Right lung (tissue), 10 donors: Measurements from ENCODE around the gene GNGT1. TPM values are rescaled to one million over a fixed set of nuclear protein-coding genes. Genes with fewer than 3 reads are reported as not detected.
A peak's percentile ranks its signal among the peaks of the same experiment; 100 is the strongest.

Experiments used
- DNase-seq, 2 donors: peaks; one replicate each; pipeline ENCODE4 v3.0.0-alpha.2; 2013
- long read RNA-seq, 8 donors: transcript quantifications; one replicate each; lab custom pipeline, GENCODE V29; 2026
- polyA plus RNA-seq, 5 donors: library from polyadenylated mRNA; unstranded; fragments of 120-200 nt; gene quantifications; one replicate each; pipeline versions ENCODE4 v1.2.1 to v1.2.3, GENCODE V29; 2013; ENCODE audit warnings: inconsistent platforms in 1 of 5, low replicate concordance in 1 of 5; ENCODE audit not compliant: insufficient read length in 5 of 5, insufficient read depth in 1 of 5

Gene GNGT1
- under 1 TPM in 1 of 5 donors, not detected in 4; 0.08 TPM for polyA plus RNA-seq
- long read RNA-seq, donor 1: 0 reads
- long read RNA-seq, donor 2: 0 reads
- long read RNA-seq, donor 3: 0 reads
- long read RNA-seq, donor 4: 0 reads
- long read RNA-seq, donor 5: 0 reads
- long read RNA-seq, donor 6: 0 reads
- long read RNA-seq, donor 7: 0 reads
- long read RNA-seq, donor 8: 0 reads

- no peak for DNase-seq
Observed at GRCh38 chr7:93906267-93906666, at the start of gene GNGT1. GNGT1 (plus strand) TSS chr7:93906567; CDS start chr7:93906747, 180 bp downstream.

- DNase-seq: no peak
Observed at GRCh38 chr7:93858857-93859256, 47.5 kb upstream of the GNGT1 start.

- no peak for DNase-seq
Observed at GRCh38 chr7:93860261-93860660, 46.1 kb upstream of the GNGT1 start.

GRCh38 chr7:93861325-93861949, 44.9 kb upstream of the GNGT1 start:
- no peak for DNase-seq

- no peak for DNase-seq
Observed at GRCh38 chr7:93862651-93863050, 43.7 kb upstream of the GNGT1 start.

- no peak for DNase-seq
Observed at GRCh38 chr7:93866886-93867285, 39.5 kb upstream of the GNGT1 start.

- no peak for DNase-seq
Observed at GRCh38 chr7:93873998-93874574, 32.3 kb upstream of the GNGT1 start.

GRCh38 chr7:93877742-93878141, 28.6 kb upstream of the GNGT1 start:
- DNase-seq: no peak

- DNase-seq: no peak
Observed at GRCh38 chr7:93879356-93879755, 27.0 kb upstream of the GNGT1 start.

GRCh38 chr7:93882468-93882867, 23.9 kb upstream of the GNGT1 start:
- no peak for DNase-seq

GRCh38 chr7:93883078-93883916, 23.1 kb upstream of the GNGT1 start:
- no peak for DNase-seq

GRCh38 chr7:93883917-93884345, 22.4 kb upstream of the GNGT1 start:
- DNase-seq: no peak

GRCh38 chr7:93884541-93884940, 21.8 kb upstream of the GNGT1 start:
- DNase-seq: no peak

- DNase-seq: no peak
Observed at GRCh38 chr7:93889261-93889660, 17.1 kb upstream of the GNGT1 start.

GRCh38 chr7:93890041-93890463, 16.3 kb upstream of the GNGT1 start:
- DNase-seq: no peak

- no peak for DNase-seq
Observed at GRCh38 chr7:93890464-93891068, 15.8 kb upstream of the GNGT1 start, which contains the start of gene TFPI2. TFPI2 (minus strand) TSS chr7:93890753; CDS start chr7:93890678, 75 bp downstream.

- DNase-seq: no peak
Observed at GRCh38 chr7:93894426-93894825, 11.9 kb upstream of the GNGT1 start.

- peak; percentile 51 to 55 for DNase-seq
Observed at GRCh38 chr7:93894966-93895640, 11.3 kb upstream of the GNGT1 start.

GRCh38 chr7:93895859-93896600, 10.3 kb upstream of the GNGT1 start:
- no peak for DNase-seq

- DNase-seq: no peak
Observed at GRCh38 chr7:93897680-93898079, 8.7 kb upstream of the GNGT1 start.
